SJCRH30 (cell line): ENCODE results near the gene RIMKLA. TPM values are rescaled to one million over a fixed set of nuclear protein-coding genes. Genes with fewer than 3 reads are reported as not detected.
A peak's percentile ranks its signal among the peaks of the same experiment; 100 is the strongest.

Experiments used
- DNase-seq, 2 experiments: peaks; one replicate each; pipeline ENCODE4 v3.0.0-alpha.2; 2015 to 2020
- H3K27ac ChIP-seq: fragments of 250-450 bp; sonication (Bioruptor Pico); 2 replicates; pipeline ENCODE4 v1.5.1; 2020; ENCODE audit warnings: mild to moderate bottlenecking, moderate library complexity
- H3K27me3 ChIP-seq: fragments of 250-450 bp; sonication (Bioruptor Pico); 2 replicates; pipeline ENCODE4 v1.5.1; 2020; ENCODE audit warnings: mild to moderate bottlenecking, moderate library complexity
- H3K36me3 ChIP-seq: fragments of 250-450 bp; sonication (Bioruptor Pico); 2 replicates; pipeline ENCODE4 v1.5.1; 2020; ENCODE audit warnings: mild to moderate bottlenecking, moderate library complexity
- H3K4me1 ChIP-seq: fragments of 250-450 bp; sonication (Bioruptor Pico); 2 replicates; pipeline ENCODE4 v1.5.1; 2020; ENCODE audit warnings: mild to moderate bottlenecking, moderate library complexity
- H3K4me3 ChIP-seq: fragments of 250-450 bp; sonication (Bioruptor Pico); 2 replicates; pipeline ENCODE4 v1.5.1; 2020; ENCODE audit warnings: mild to moderate bottlenecking, moderate library complexity
- H3K9me3 ChIP-seq: fragments of 250-450 bp; sonication (Bioruptor Pico); replicated peaks from 2 replicates; pipeline ENCODE4 v1.5.1; 2020; ENCODE audit warnings: mild to moderate bottlenecking, moderate library complexity
- total RNA-seq: library from RNA; depleted of rRNA; stranded (reverse); fragments of >200 nt; shearing (Covaris generic); gene quantifications from 2 replicates; pipeline ENCODE4 v1.2.3, GENCODE V29; 2014

Gene RIMKLA
- total RNA-seq, 1 experiment from 2014 or later = 0.02 TPM

DNA sequence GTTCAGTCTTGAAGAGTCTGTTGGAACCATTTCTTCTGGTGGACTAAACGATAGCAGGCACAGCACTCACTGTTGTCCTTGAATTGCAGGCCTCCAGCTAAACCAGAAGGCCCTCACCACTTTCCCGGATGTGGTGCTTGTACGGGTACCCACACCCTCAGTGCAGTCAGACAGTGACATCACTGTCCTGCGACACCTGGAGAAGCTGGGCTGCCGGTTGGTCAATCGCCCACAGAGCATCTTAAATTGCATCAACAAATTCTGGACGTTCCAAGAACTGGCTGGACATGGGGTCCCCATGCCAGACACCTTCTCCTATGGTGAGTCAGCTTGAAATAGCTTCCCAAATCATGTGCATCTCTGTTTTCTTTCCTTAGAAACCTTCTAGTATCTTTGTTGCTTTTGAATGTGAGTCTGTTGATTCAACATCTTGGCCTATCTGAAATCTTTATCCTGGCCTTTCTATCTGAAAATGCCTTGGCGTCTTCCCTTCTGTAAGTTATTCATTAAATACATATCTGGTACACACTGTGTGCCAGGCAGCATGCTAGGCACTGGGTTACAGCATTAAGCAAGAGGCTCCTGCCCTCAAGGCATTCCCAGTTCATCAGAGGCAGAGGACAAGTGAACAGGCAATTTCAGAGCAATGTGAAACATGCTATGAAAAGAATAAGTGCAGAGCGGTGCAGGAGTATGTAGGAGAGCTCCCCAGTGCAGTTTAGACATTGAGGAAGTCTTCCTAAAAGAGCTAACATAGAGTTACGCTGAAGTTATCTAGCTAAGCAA, 18.9 kb downstream of the RIMKLA start:
- no peaks in the 10 kb centered on the region; the same call in 1 of the 2 replicates for H3K4me1 ChIP-seq
- H3K27ac ChIP-seq = no peak overlapping the region
- no peak for DNase-seq
- no peaks in the 10 kb centered on the region for H3K9me3 ChIP-seq
- H3K4me3 ChIP-seq = no peak overlapping the region
- no peaks in the 10 kb centered on the region for H3K36me3 ChIP-seq
- peaks cover 9% of the 10 kb centered on the region; the same call in 1 of the 2 replicates for H3K27me3 ChIP-seq

- DNase-seq = no peak
These were observed 23.3 kb downstream of the RIMKLA start for GRCh38 chr1:42403880-42404400.

DNA sequence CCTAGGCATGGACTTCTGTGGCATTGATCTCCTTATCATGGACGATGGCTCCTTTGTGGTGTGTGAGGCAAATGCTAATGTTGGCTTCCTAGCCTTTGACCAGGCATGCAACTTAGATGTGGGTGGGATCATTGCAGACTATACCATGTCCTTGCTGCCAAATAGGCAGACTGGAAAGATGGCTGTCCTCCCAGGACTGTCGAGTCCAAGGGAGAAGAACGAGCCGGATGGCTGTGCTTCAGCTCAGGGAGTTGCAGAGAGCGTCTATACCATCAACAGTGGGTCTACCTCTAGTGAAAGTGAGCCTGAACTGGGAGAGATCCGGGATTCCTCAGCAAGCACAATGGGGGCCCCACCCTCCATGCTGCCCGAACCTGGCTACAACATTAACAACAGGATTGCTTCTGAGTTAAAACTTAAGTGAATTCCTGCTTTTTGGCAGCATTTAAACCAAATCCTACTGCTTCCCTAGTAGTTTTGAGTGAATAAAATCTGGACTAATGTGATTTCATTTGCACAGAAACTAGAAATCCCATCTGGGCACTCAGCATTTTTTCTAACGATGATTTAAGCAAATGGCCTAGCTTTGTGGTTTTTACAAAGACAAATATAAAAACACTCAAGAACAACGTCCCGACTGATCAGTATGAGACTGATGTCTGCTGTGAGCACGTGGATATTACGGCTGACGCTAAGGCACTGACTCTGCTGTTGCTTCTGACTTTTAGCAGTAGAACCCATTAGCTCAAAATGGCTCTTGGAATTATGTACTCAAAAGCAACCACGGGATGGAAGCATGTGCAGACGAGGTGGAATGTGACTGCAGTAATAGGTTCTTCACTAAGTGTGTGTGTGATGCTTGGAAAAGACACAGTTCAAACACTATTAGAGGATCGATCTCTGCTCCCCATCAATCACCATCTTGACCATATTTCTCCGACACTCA, 34.2 kb downstream of the RIMKLA start:
- DNase-seq = no peak
- no peak overlapping the region for H3K27ac ChIP-seq
- no peaks in the 10 kb centered on the region for H3K27me3 ChIP-seq
- no peaks in the 10 kb centered on the region for H3K9me3 ChIP-seq
- H3K4me3 ChIP-seq = no peak overlapping the region
- no peaks in the 10 kb centered on the region for H3K36me3 ChIP-seq
- H3K4me1 ChIP-seq = no peaks in the 10 kb centered on the region

More at GRCh38 chr1:42403880-42404400, 23.3 kb downstream of the RIMKLA start:
- H3K27me3 ChIP-seq = peaks cover 12% of the 10 kb centered on the region; the same call in 1 of the 2 replicates
- H3K36me3 ChIP-seq = no peaks in the 10 kb centered on the region
- H3K4me3 ChIP-seq = no peak overlapping the region
- H3K9me3 ChIP-seq = no peaks in the 10 kb centered on the region
- H3K27ac ChIP-seq = no peak overlapping the region
- no peaks in the 10 kb centered on the region; the same call in 1 of the 2 replicates for H3K4me1 ChIP-seq

GRCh38 chr1:42417166-42417565, 36.6 kb downstream of the RIMKLA start:
- Histone ChIP-seq H3K27ac (no peak overlapping the region), H3K27me3 (no peaks in the 10 kb centered on the region), H3K4me1 (peaks cover 15% of the 10 kb centered on the region), H3K4me3 (no peak overlapping the region), H3K9me3 (no peaks in the 10 kb centered on the region), H3K36me3 (no peaks in the 10 kb centered on the region)
- DNase-seq = no peak

DNA sequence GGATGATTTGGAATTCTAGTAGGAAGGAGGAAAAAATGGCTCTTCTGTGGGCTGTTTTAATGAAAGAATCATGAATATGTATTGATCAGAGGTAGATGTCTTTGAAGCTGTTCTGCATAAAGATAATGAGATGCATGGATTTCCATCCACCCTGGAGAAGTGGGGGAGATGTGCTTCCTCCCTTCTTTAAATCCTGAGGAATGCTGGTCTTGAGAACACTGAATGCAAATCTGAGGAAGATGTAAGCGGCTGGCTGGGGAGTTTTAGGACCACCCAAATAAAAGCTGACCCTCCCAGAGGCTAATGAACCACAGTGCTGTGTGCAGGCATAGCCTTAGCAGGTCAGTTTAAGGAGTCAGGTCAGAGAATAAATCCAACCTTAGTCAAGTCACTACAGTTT, 37.9 kb downstream of the RIMKLA start:
- DNase-seq = no peak
- Histone ChIP-seq H3K36me3 (no peaks in the 10 kb centered on the region), H3K27ac (no peak overlapping the region), H3K27me3 (no peaks in the 10 kb centered on the region), H3K9me3 (no peaks in the 10 kb centered on the region), H3K4me3 (no peak overlapping the region), H3K4me1 (peaks cover 24% of the 10 kb centered on the region)

- peaks cover 32% of the 10 kb centered on the region for H3K4me1 ChIP-seq
- H3K27ac ChIP-seq = no peak overlapping the region
- no peak overlapping the region for H3K4me3 ChIP-seq
- no peaks in the 10 kb centered on the region for H3K9me3 ChIP-seq
- peak in 1 of 2 experiments; percentile 25 for DNase-seq
- no peaks in the 10 kb centered on the region for H3K27me3 ChIP-seq
- H3K36me3 ChIP-seq = no peaks in the 10 kb centered on the region
These were observed 38.7 kb downstream of the RIMKLA start for GRCh38 chr1:42419126-42419821.

DNA sequence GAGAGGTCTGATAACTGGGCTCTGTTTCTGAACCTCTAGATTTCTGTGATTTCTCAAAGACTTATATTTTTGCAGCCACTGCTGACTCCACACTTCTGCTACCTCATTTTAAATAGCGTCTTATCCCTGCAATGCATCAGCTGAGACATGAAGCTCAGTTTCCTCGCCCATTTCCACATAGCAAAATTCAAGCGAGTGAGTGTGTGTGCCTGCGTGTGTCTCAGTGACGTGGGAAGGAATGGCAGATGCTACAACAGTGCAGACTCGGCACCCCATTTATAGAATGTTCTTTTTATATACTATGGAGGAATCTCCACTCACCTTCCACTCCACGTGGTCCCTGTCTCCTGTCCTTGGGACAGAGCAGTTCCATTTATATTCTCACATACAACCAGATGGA, 39.5 kb downstream of the RIMKLA start:
- Histone ChIP-seq H3K36me3 (no peaks in the 10 kb centered on the region), H3K9me3 (no peaks in the 10 kb centered on the region), H3K27me3 (no peaks in the 10 kb centered on the region), H3K4me3 (no peak overlapping the region), H3K27ac (no peak overlapping the region), H3K4me1 (peaks cover 33% of the 10 kb centered on the region)
- no peak for DNase-seq

DNA sequence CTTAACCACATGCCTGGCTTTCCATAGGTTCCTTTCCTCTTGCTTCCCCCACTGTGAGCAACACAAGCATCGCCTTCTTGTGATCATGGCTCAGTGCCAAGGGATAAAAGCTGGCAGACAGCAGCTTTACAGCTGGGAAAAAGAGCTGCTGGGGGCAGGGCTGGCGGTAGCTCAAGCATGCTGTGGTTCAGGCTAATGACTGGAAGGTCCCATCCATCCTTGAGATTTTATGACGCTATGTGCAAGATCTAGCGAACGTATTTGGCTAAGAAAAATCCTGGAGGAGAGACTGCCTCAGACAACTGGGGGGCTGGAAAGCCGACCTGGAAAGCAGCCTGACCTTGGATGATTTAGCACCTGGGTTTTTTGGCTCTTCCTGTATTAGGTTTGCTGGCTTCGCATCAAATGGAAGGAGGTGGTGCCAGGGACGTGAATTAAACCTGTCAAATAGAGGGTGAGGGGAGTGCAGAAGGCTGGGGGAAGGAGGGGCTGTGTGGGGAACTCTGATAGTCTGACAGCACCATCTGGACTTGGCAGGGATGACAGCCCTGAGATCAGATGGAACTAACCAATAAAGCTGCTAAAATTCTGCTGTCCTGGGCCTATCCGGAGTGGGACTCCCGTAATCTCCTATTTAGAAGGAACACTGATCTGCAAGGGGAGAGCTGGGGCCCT, 40.5 kb downstream of the RIMKLA start:
- no peaks in the 10 kb centered on the region for H3K36me3 ChIP-seq
- H3K4me1 ChIP-seq = peaks cover 33% of the 10 kb centered on the region
- H3K4me3 ChIP-seq = no peak overlapping the region
- no peaks in the 10 kb centered on the region for H3K9me3 ChIP-seq
- no peak overlapping the region for H3K27ac ChIP-seq
- DNase-seq = peak; percentile 84 to 90
- H3K27me3 ChIP-seq = no peaks in the 10 kb centered on the region

GRCh38 chr1:42422737-42423136, 42.1 kb downstream of the RIMKLA start:
- H3K4me1 ChIP-seq = peaks cover 33% of the 10 kb centered on the region
- no peak overlapping the region for H3K27ac ChIP-seq
- no peak for DNase-seq
- H3K36me3 ChIP-seq = no peaks in the 10 kb centered on the region
- H3K4me3 ChIP-seq = no peak overlapping the region
- H3K9me3 ChIP-seq = no peaks in the 10 kb centered on the region
- no peaks in the 10 kb centered on the region for H3K27me3 ChIP-seq

GRCh38 chr1:42423681-42424080, 43.1 kb downstream of the RIMKLA start:
- peak overlapping the region; percentile 16 for H3K4me3 ChIP-seq
- no peaks in the 10 kb centered on the region for H3K27me3 ChIP-seq
- peaks cover 33% of the 10 kb centered on the region for H3K4me1 ChIP-seq
- peak; percentile 54 to 68 for DNase-seq
- peak overlapping the region; percentile 35 for H3K27ac ChIP-seq
- H3K36me3 ChIP-seq = no peaks in the 10 kb centered on the region
- H3K9me3 ChIP-seq = no peaks in the 10 kb centered on the region

- no peak for DNase-seq
- Histone ChIP-seq H3K4me3 (no peak overlapping the region; the same call in 1 of the 2 replicates), H3K36me3 (no peaks in the 10 kb centered on the region), H3K9me3 (no peaks in the 10 kb centered on the region), H3K4me1 (peaks cover 33% of the 10 kb centered on the region), H3K27me3 (no peaks in the 10 kb centered on the region), H3K27ac (peak overlapping the region; percentile 35)
These were observed 43.6 kb downstream of the RIMKLA start for GRCh38 chr1:42424201-42424600.

DNA sequence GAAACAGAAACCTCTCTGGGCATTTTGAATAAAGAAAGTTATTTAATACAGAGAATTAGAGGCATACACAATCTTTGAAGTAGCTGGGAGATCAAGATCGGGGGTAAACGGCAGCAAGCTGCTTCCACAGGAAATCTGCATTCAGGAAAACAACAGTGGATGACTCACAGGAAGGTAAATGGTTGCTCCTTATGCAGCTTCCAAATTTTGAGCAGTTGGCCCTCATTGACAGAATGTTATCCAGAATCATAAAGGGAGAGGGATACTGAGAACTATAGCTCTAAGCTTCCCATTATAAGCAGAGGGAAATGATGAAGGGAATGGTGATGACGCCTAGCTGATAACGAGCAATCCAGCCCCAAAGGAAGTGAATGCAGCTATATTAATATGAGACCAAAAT, 46.6 kb downstream of the RIMKLA start:
- H3K36me3 ChIP-seq = no peaks in the 10 kb centered on the region
- DNase-seq = no peak
- H3K27ac ChIP-seq = no peak overlapping the region
- H3K4me3 ChIP-seq = no peak overlapping the region
- H3K9me3 ChIP-seq = no peaks in the 10 kb centered on the region
- H3K4me1 ChIP-seq = peaks cover 18% of the 10 kb centered on the region
- H3K27me3 ChIP-seq = no peaks in the 10 kb centered on the region

DNA sequence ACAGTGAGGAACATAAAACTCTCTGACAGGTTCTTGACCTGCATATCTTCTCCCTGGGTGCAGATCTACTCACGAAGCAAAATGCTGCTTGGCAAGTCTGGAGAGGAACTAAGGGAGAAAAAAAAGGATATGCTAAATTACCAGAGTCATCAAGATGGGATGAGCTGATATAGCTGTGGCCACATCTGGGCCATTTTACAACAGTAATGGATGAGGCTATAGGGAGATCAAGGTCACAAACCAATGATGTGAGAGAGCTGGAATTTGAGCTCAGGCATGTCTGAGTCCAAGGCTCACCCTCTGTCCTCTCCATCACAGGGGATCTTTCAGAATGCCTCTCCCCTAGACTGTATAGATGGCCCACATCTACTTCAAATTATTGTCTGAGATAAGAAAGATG, 49.0 kb downstream of the RIMKLA start:
- Histone ChIP-seq H3K27me3 (no peaks in the 10 kb centered on the region), H3K36me3 (no peaks in the 10 kb centered on the region), H3K4me1 (no peaks in the 10 kb centered on the region), H3K4me3 (no peak overlapping the region), H3K27ac (no peak overlapping the region), H3K9me3 (no peaks in the 10 kb centered on the region)
- no peak for DNase-seq
